Nephron (organoid): ENCODE data around the gene CDKN2AIP.

Source experiments
- H3K27ac Mint-ChIP-seq, 3 experiments: 2 replicates each; pipeline ENCODE4 v1.8.0; 2020; ENCODE audit warnings: mixed read lengths in 3 of 3, mild to moderate bottlenecking in 2 of 3, moderate library complexity in 1 of 3
- H3K27me3 Mint-ChIP-seq: 2 replicates; pipeline ENCODE4 v1.8.0; 2021; ENCODE audit warnings: low read depth, mild to moderate bottlenecking, moderate library complexity, mixed read lengths
- H3K36me3 Mint-ChIP-seq: 2 replicates; pipeline ENCODE4 v1.8.0; 2020; ENCODE audit warnings: low read depth, mixed read lengths
- H3K4me1 Mint-ChIP-seq: 2 replicates; pipeline ENCODE4 v1.8.0; 2020; ENCODE audit warnings: mixed read lengths
- H3K4me3 Mint-ChIP-seq, 3 experiments: 2 replicates each; pipeline ENCODE4 v1.8.0; 2020; ENCODE audit warnings: mild to moderate bottlenecking in 3 of 3, mixed read lengths in 3 of 3, moderate library complexity in 2 of 3
- H3K9me3 Mint-ChIP-seq: 2 replicates; pipeline ENCODE4 v1.8.0; 2020; ENCODE audit warnings: mixed read lengths
- CTCF ChIP-seq, 3 experiments: fragments of 200-600 bp; sonication (generic); IDR thresholded peaks; one replicate each; pipeline ENCODE4 v1.5.0; 2021; ENCODE audit warnings: antibody characterized with exemption in 3 of 3; ENCODE audit not compliant: unreplicated experiment in 3 of 3

Gene CDKN2AIP

GRCh38 chr4:183409483-183409882 is 35.0 kb upstream of the CDKN2AIP start:
- Mint-ChIP-seq H3K36me3 (no peaks in the 10 kb centered on the region), H3K27ac (peak overlapping the region; percentile 71 to 98 (median 92)), H3K9me3 (no peaks in the 10 kb centered on the region), H3K27me3 (no peaks in the 10 kb centered on the region), H3K4me1 (peaks cover 36% of the 10 kb centered on the region), H3K4me3 (peak overlapping the region in 2 of 3 experiments; percentile 14 to 19)
- TF ChIP-seq CTCF (IDR thresholded peaks at IDR 0.05; ENCODE audit: unreplicated experiment in 3 of 3): no peak

DNA sequence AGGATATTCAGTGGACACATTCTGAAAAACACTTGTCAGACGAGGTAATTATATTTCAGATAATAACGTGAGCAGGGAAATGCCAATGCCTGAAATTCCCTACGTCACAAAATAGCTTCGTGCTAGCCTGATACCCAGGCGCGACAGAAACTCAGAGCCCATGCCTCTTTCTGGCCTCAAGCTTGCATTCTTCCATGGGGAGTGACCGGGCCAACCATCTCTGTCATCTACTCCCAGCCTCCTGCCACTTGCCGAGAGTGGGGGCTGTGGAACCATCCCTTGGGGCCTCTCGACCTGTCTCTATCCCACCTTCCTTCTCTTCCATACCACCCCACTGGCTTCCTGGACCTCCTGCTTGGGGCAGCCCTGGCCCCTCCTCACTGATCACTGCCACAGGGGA is 34.5 kb upstream of the CDKN2AIP start:
- Mint-ChIP-seq H3K27me3 (no peaks in the 10 kb centered on the region), H3K27ac (peak overlapping the region; percentile 71 to 98 (median 92)), H3K9me3 (no peaks in the 10 kb centered on the region), H3K4me3 (peak overlapping the region in 1 of 3 experiments; percentile 54), H3K36me3 (no peaks in the 10 kb centered on the region), H3K4me1 (peaks cover 36% of the 10 kb centered on the region)
- no peak for TF ChIP-seq CTCF (IDR thresholded peaks at IDR 0.05; ENCODE audit: unreplicated experiment in 3 of 3)

- Mint-ChIP-seq H3K36me3 (no peaks in the 10 kb centered on the region), H3K27ac (peak overlapping the region in 2 of 3 experiments; percentile 37 to 77), H3K4me1 (peaks cover 32% of the 10 kb centered on the region), H3K27me3 (no peaks in the 10 kb centered on the region), H3K4me3 (no peak overlapping the region), H3K9me3 (no peaks in the 10 kb centered on the region)
- no peak for TF ChIP-seq CTCF (IDR thresholded peaks at IDR 0.05; ENCODE audit: unreplicated experiment in 3 of 3)
Observed at GRCh38 chr4:183411291-183411861, 33.1 kb upstream of the CDKN2AIP start.

GRCh38 chr4:183412821-183413220 is 31.6 kb upstream of the CDKN2AIP start:
- no peaks in the 10 kb centered on the region for H3K36me3 Mint-ChIP-seq
- no peak for TF ChIP-seq CTCF (IDR thresholded peaks at IDR 0.05; ENCODE audit: unreplicated experiment in 3 of 3)
- peaks cover 34% of the 10 kb centered on the region for H3K4me1 Mint-ChIP-seq
- H3K27ac Mint-ChIP-seq: no peak overlapping the region
- no peaks in the 10 kb centered on the region for H3K27me3 Mint-ChIP-seq
- H3K9me3 Mint-ChIP-seq: no peaks in the 10 kb centered on the region
- H3K4me3 Mint-ChIP-seq: no peak overlapping the region

- peaks cover 27% of the 10 kb centered on the region for H3K4me1 Mint-ChIP-seq
- no peaks in the 10 kb centered on the region for H3K36me3 Mint-ChIP-seq
- TF ChIP-seq CTCF (IDR thresholded peaks at IDR 0.05; ENCODE audit: unreplicated experiment in 3 of 3): no peak
- H3K27me3 Mint-ChIP-seq: no peaks in the 10 kb centered on the region
- no peaks in the 10 kb centered on the region for H3K9me3 Mint-ChIP-seq
- no peak overlapping the region for H3K27ac Mint-ChIP-seq
- no peak overlapping the region for H3K4me3 Mint-ChIP-seq
Observed at GRCh38 chr4:183413234-183414200, 30.9 kb upstream of the CDKN2AIP start.
